Pancreas (tissue), 10 donors: ENCODE measurements around the gene NFYC. TPM values are rescaled to one million over a fixed set of nuclear protein-coding genes. Genes with fewer than 3 reads are reported as not detected.

Source experiments
- ATAC-seq, 4 donors: fragments of 200-7000 bp; cut with Tn5 transposase; one replicate each; pipeline versions ENCODE4 v1.8.0 to v1.9.1; 2020; ENCODE audit warnings: mild to moderate bottlenecking in 4 of 4, moderate library complexity in 4 of 4
- DNase-seq, 6 donors: peaks; one replicate each; pipeline ENCODE4 v3.0.0-alpha.2; 2020
- FAIRE-seq: peaks from 2 replicates; lab custom pipeline; 2012; peaks lifted over from hg19 to GRCh38; lab: Jason Lieb, UNC
- H3K27ac ChIP-seq, 4 donors: fragments of 200-600 bp; sonication (generic); 1 replicate in 3 of 4; 2 replicates in 1 of 4; pipeline versions ENCODE4 v1.5.0 to v1.8.0; 2020
- H3K27me3 ChIP-seq, 4 donors: fragments of 200-600 bp; one replicate each; pipeline ENCODE4 v1.8.0; 2021
- H3K36me3 ChIP-seq, 3 donors: fragments of 200-600 bp; sonication (generic) in 1 of 3; one replicate each; pipeline versions ENCODE4 v1.5.0 to v1.8.0; 2020 to 2021
- H3K4me1 ChIP-seq, 3 donors: fragments of 200-600 bp; one replicate each; pipeline ENCODE4 v1.8.0; 2021
- H3K4me3 ChIP-seq, 4 donors: fragments of 200-600 bp; sonication (generic) in 2 of 4; one replicate each; pipeline versions ENCODE4 v1.5.0 to v1.8.0; 2020 to 2021
- H3K9me3 ChIP-seq, 4 donors: fragments of 200-600 bp; one replicate each; pipeline ENCODE4 v1.8.0; 2021
- CTCF ChIP-seq, 4 donors: fragments of 200-600 bp; sonication (generic) in 3 of 4; IDR thresholded peaks; one replicate each; pipeline versions ENCODE4 v1.5.0 to v1.8.0; 2021; ENCODE audit warnings: antibody characterized with exemption in 4 of 4
- WGBS, 2 donors: extraction: QIAGEN DNeasy Blood & Tissue Kit; methylation state at CpG; one replicate each; pipeline ENCODE4 v1.1.7; 2013; 5-methylcytosine and 5-hydroxymethylcytosine counted together
- intact Hi-C, 3 donors: fragments of 100-400 bp; cut with DNase I; formaldehyde crosslinking; loops; one replicate each; pipeline versions ENCODE4 v1.11.1 to v1.14.2; 2022
- polyA plus RNA-seq, 2 donors: library from polyadenylated mRNA; stranded (reverse); fragments of 200-250 nt; gene quantifications; one replicate each; pipeline ENCODE4 v1.2.3, GENCODE V29; 2013
- total RNA-seq, 6 donors: library from RNA; stranded (reverse); fragmentation: NEBNext Ultra II Directional in 4 of 6; extraction: Animal tissue kit (Norgen Biotek cat#: 25700) in 4 of 6; gene quantifications; one replicate each; pipeline versions ENCODE4 v1.2.1 to v1.2.4, GENCODE V29; 2021 to 2023
- donor health status: healthy with polysubstance abuse.
- donor health status: DM: no; HTN: no; CAD: no; lungs with moderate emphysema.
- donor health status: DM: no; HTN: no; CAD: no.
- donor health status: control.
- donor health status: control.
- donor health status: Bipolar disorder and iron deficiency.
- donor health status: DM: yes; HTN: yes; CAD: no.
- donor health status: DM: no; HTN: no; CAD: no.
- donor health status: DM: no; HTN: no; CAD: no.
- donor health status: DM: yes; HTN: yes; CAD: no.

NFYC gene
- total and polyA plus RNA-seq, 8 donors: 21.3 to 39.6 (median 28.2) TPM

GRCh38 chr1:40676501-40676900, 15.0 kb upstream of the NFYC start:
- H3K27ac ChIP-seq: no peak overlapping the region
- no peak for ATAC-seq
- intact Hi-C loops: no loop called here
- FAIRE-seq: no peak
- no peaks in the 10 kb centered on the region for H3K27me3 ChIP-seq
- H3K36me3 ChIP-seq: no peaks in the 10 kb centered on the region
- no peaks in the 10 kb centered on the region for H3K9me3 ChIP-seq
- H3K4me3 ChIP-seq: no peak overlapping the region
- no peak for TF ChIP-seq CTCF (IDR thresholded peaks at IDR 0.05)
- H3K4me1 ChIP-seq: no peaks in the 10 kb centered on the region
- no peak for DNase-seq
- 67 to 68% methylated on average over 1 of the region's 1 CpG for WGBS, 2 donors

- Histone ChIP-seq H3K4me1 (no peaks in the 10 kb centered on the region), H3K4me3 (no peak overlapping the region), H3K9me3 (no peaks in the 10 kb centered on the region), H3K36me3 (no peaks in the 10 kb centered on the region), H3K27me3 (no peaks in the 10 kb centered on the region), H3K27ac (no peak overlapping the region)
- DNase-seq: no peak
- FAIRE-seq: no peak
- ATAC-seq: no peak
- intact Hi-C loops: no loop called here
- 94 to 100% methylated on average over 2 of the region's 2 CpGs for WGBS, 2 donors
- TF ChIP-seq CTCF (IDR thresholded peaks at IDR 0.05): no peak
These were observed 12.1 kb upstream of the NFYC start for GRCh38 chr1:40679165-40679953.

GRCh38 chr1:40684669-40685068, 6.8 kb upstream of the NFYC start:
- ATAC-seq: no peak
- intact Hi-C loops: no loop called here
- no peak overlapping the region for H3K27ac ChIP-seq
- H3K36me3 ChIP-seq: no peaks in the 10 kb centered on the region
- WGBS, 2 donors: 94 to 100% methylated on average over 3 of the region's 3 CpGs
- no peak for FAIRE-seq
- no peaks in the 10 kb centered on the region for H3K4me1 ChIP-seq
- TF ChIP-seq CTCF (IDR thresholded peaks at IDR 0.05): no peak
- H3K9me3 ChIP-seq: no peaks in the 10 kb centered on the region
- H3K27me3 ChIP-seq: no peaks in the 10 kb centered on the region
- H3K4me3 ChIP-seq: no peak overlapping the region
- DNase-seq: no peak

GRCh38 chr1:40687059-40687458, 4.4 kb upstream of the NFYC start:
- no peaks in the 10 kb centered on the region for H3K27me3 ChIP-seq
- H3K9me3 ChIP-seq: no peaks in the 10 kb centered on the region
- FAIRE-seq: no peak
- no peaks in the 10 kb centered on the region for H3K36me3 ChIP-seq
- no peak for DNase-seq
- H3K27ac ChIP-seq: no peak overlapping the region
- ATAC-seq: no peak
- no peak overlapping the region for H3K4me3 ChIP-seq
- intact Hi-C loops: no loop called here
- WGBS, 2 donors: 94% methylated on average over 7 of the region's 7 CpGs
- TF ChIP-seq CTCF (IDR thresholded peaks at IDR 0.05): no peak
- H3K4me1 ChIP-seq: peaks cover 0 to 6% (median 0%) of the 10 kb centered on the region in 3 donors

GRCh38 chr1:40687661-40688060, 3.8 kb upstream of the NFYC start:
- DNase-seq (no peak), ATAC-seq (no peak), FAIRE-seq (no peak)
- no peak overlapping the region for H3K27ac ChIP-seq
- H3K36me3 ChIP-seq: no peaks in the 10 kb centered on the region
- H3K4me3 ChIP-seq: no peak overlapping the region
- 95 to 96% methylated on average over 6 of the region's 6 CpGs for WGBS, 2 donors
- H3K27me3 ChIP-seq: no peaks in the 10 kb centered on the region
- H3K4me1 ChIP-seq: peaks cover 2 to 7% (median 3%) of the 10 kb centered on the region in 3 donors
- TF ChIP-seq CTCF (IDR thresholded peaks at IDR 0.05): no peak
- no peaks in the 10 kb centered on the region for H3K9me3 ChIP-seq
- intact Hi-C loops: no loop called here
